GM12878 (cell line): ENCODE data around the gene EPHB1. TPM values are rescaled to one million over a fixed set of nuclear protein-coding genes. Genes with fewer than 3 reads are reported as not detected.

Source experiments
- ATAC-seq: fragments of 200-7000 bp; cut with Tn5 transposase; 3 replicates; pipeline ENCODE4 v1.9.1; 2020; ENCODE audit warnings: mild to moderate bottlenecking, moderate library complexity
- BruUV-seq: library from RNA; stranded (reverse); fragments of 400-500 nt; replicated peaks from 2 replicates; lab custom pipeline; 2021; lab: Mats Ljungman, UMichigan
- CTCF ChIA-PET: fragments of 300-600 bp; sonication (Branson Sonifier 250); formaldehyde crosslinking; extraction: SDS; loops from one replicate; lab custom pipeline; 2021; ENCODE audit warnings: inconsistent platforms; lab: Yijun Ruan, JAX
- POLR2A ChIA-PET: fragments of 350-600 bp; formaldehyde crosslinking; extraction: SDS; loops from one replicate; lab custom pipeline; 2021; ENCODE audit warnings: inconsistent platforms; lab: Charles Lee
- RAD21 ChIA-PET: fragments of 300-600 bp; sonication (Branson Sonifier 250); formaldehyde crosslinking; loops from one replicate; lab custom pipeline; 2023; ENCODE audit warnings: antibody characterized with exemption; ENCODE audit not compliant: unreplicated experiment; lab: Charles Lee
- SMC1A ChIA-PET: fragments of 300-600 bp; sonication (Branson Sonifier 250); formaldehyde crosslinking; loops from one replicate; lab custom pipeline; 2023; ENCODE audit not compliant: unreplicated experiment, uncharacterized antibody; lab: Charles Lee
- DNase-seq: peaks from one replicate; pipeline ENCODE4 v3.0.0-alpha.2; 2011; ENCODE audit warnings: low read depth, low spot score
- FAIRE-seq: peaks from 3 replicates; lab custom pipeline; 2011; peaks lifted over from hg19 to GRCh38; lab: Jason Lieb, UNC
- H2AFZ ChIP-seq: 2 replicates; pipeline ENCODE4 v1.6.0; 2011; ENCODE audit warnings: low read depth, low read length, control low read depth; ENCODE audit not compliant: control insufficient read depth
- H3K27ac ChIP-seq: 2 replicates; pipeline ENCODE4 v1.5.1; 2011; ENCODE audit warnings: control low read depth; ENCODE audit not compliant: control insufficient read depth, insufficient read depth
- H3K27me3 ChIP-seq, 2 experiments: replicated peaks in 1 of 2; 2 replicates each; pipeline versions ENCODE4 v1.6.0 to v1.6.1; 2011; ENCODE audit warnings: low read length in 1 of 2; ENCODE audit not compliant: control insufficient read depth in 2 of 2, insufficient read depth in 2 of 2
- H3K36me3 ChIP-seq, 2 experiments: 2 replicates each; pipeline ENCODE4 v1.5.1; 2011; ENCODE audit warnings: low read length in 1 of 2; ENCODE audit not compliant: control insufficient read depth in 2 of 2, insufficient read depth in 2 of 2
- H3K4me1 ChIP-seq: 2 replicates; pipeline ENCODE4 v1.6.1; 2011; ENCODE audit warnings: mild to moderate bottlenecking, low read length, moderate library complexity, mixed read lengths; ENCODE audit not compliant: control insufficient read depth, insufficient read depth
- H3K4me2 ChIP-seq: 2 replicates; pipeline ENCODE4 v1.6.0; 2011; ENCODE audit warnings: control low read depth; ENCODE audit not compliant: control insufficient read depth, insufficient read depth
- H3K4me3 ChIP-seq: fragments of 200-600 bp; sonication (generic); 2 replicates; pipeline ENCODE4 v1.5.1; 2016
- H3K79me2 ChIP-seq: 2 replicates; pipeline ENCODE4 v1.6.0; 2011; ENCODE audit warnings: low read length; ENCODE audit not compliant: control insufficient read depth, insufficient read depth
- H3K9ac ChIP-seq: 2 replicates; pipeline ENCODE4 v1.8.0; 2011; ENCODE audit warnings: low read length, control low read depth, mixed read lengths; ENCODE audit not compliant: control insufficient read depth, insufficient read depth
- H3K9me3 ChIP-seq: replicated peaks from 3 replicates; pipeline ENCODE4 v1.5.1; 2011; ENCODE audit warnings: mild to moderate bottlenecking, low read length; ENCODE audit not compliant: control insufficient read depth, insufficient read depth
- H4K20me1 ChIP-seq: 2 replicates; pipeline ENCODE4 v1.6.0; 2011; ENCODE audit not compliant: control insufficient read depth, insufficient read depth
- BMI1 ChIP-seq: fragments of 450-650 bp; IDR thresholded peaks from 2 replicates; pipeline ENCODE4 v1.6.1; 2016; ENCODE audit warnings: mild to moderate bottlenecking, moderate library complexity, borderline replicate concordance
- EED ChIP-seq: sonication (generic); IDR thresholded peaks from 2 replicates; pipeline ENCODE4 v1.6.1; 2016; ENCODE audit warnings: antibody characterized with exemption, low read depth
- GABPA ChIP-seq: IDR thresholded peaks from 2 replicates; pipeline ENCODE4 v1.6.1; 2014; ENCODE audit warnings: antibody characterized with exemption, low read depth, mild to moderate bottlenecking, inconsistent platforms
- MYB ChIP-seq: fragments of 150-350 bp; IDR thresholded peaks from 2 replicates; pipeline ENCODE4 v1.6.1; 2014; ENCODE audit warnings: mild to moderate bottlenecking, low read depth, low read length, borderline replicate concordance
- NFXL1 ChIP-seq: fragments of 450-650 bp; IDR thresholded peaks from 2 replicates; pipeline ENCODE4 v1.6.1; 2017; ENCODE audit warnings: antibody characterized with exemption, mild to moderate bottlenecking, borderline replicate concordance
- RB1 ChIP-seq: fragments of 450-650 bp; formaldehyde crosslinking; IDR thresholded peaks from 2 replicates; pipeline ENCODE4 v1.6.1; 2017; ENCODE audit warnings: mild to moderate bottlenecking, borderline replicate concordance
- RBBP5 ChIP-seq: fragments of 200-600 bp; sonication (generic); conservative IDR thresholded peaks from 2 replicates; pipeline ENCODE4 v1.6.1; 2016
- REST ChIP-seq: IDR thresholded peaks from 2 replicates; pipeline ENCODE4 v1.6.1; 2012; ENCODE audit warnings: mild to moderate bottlenecking, low read depth, low read length
- RFX5 ChIP-seq: IDR thresholded peaks from 2 replicates; pipeline ENCODE4 v1.6.1; 2011; ENCODE audit warnings: low read depth, low read length, improper control_type of control experiment
- SUZ12 ChIP-seq: fragments of 200-600 bp; sonication (generic); IDR thresholded peaks from one replicate; pipeline ENCODE4 v1.6.1; 2018; ENCODE audit warnings: antibody characterized with exemption, mild to moderate bottlenecking; ENCODE audit not compliant: unreplicated experiment
- USF1 ChIP-seq: IDR thresholded peaks from 2 replicates; pipeline ENCODE4 v1.6.1; 2011; ENCODE audit warnings: borderline replicate concordance, low read depth, mild to moderate bottlenecking, moderate library complexity, mixed read lengths, low read length; ENCODE audit not compliant: insufficient read depth; ENCODE audit errors: extremely low read length
- WGBS: methylation state at CpG from one replicate; pipeline ENCODE4 v1.1.6; 2016; ENCODE audit warnings: low lambda C conversion rate; ENCODE audit not compliant: insufficient replicate concordance, insufficient coverage; ENCODE audit errors: missing lambda C conversion rate; 5-methylcytosine and 5-hydroxymethylcytosine counted together
- in situ Hi-C: fragments of 300-500 bp; cut with MboI; formaldehyde crosslinking; loops from 9 replicates; pipeline ENCODE4 v1.14.3; 2018; ENCODE audit warnings: mixed read lengths
- intact Hi-C: fragments of 100-400 bp; cut with micrococcal nuclease; formaldehyde crosslinking; loops from one replicate; pipeline ENCODE4 v1.14.2; 2022; ENCODE audit not compliant: unreplicated experiment
- polyA plus RNA-seq, 11 experiments: library from polyadenylated mRNA; depleted of rRNA in 4 of 11; unstranded in 6 of 11; stranded (reverse) in 5 of 11; fragments of >200 nt; fragmentation: Nextera tagmentation in 4 of 11; fragmentation: Illumina TruSeq in 1 of 11; extraction: Ambion mirVana in 4 of 11; extraction: Trizol in 1 of 11; gene quantifications; 1 replicate in 1 of 11; 2 replicates in 10 of 11; pipeline versions ENCODE4 v1.2.1 to v1.2.3, GENCODE V29; 2011 to 2016; ENCODE audit warnings: inconsistent platforms in 2 of 11, missing spikeins in 2 of 11, low read depth in 1 of 11
- total RNA-seq, 4 experiments: library from RNA; depleted of rRNA in 3 of 4; stranded (reverse); fragments of >200 nt in 3 of 4; fragmentation: Illumina TruSeq in 1 of 4; extraction: Trizol in 1 of 4; gene quantifications; 2 replicates each; pipeline versions ENCODE4 v1.2.1 to v1.2.3, GENCODE V29; 2013 to 2021
- TF ChIP-seq, protein P1 (sequence below): IDR thresholded peaks from 2 replicates; pipeline ENCODE4 v1.6.1; 2012; ENCODE audit warnings: low read depth, low read length, improper control_type of control experiment
- TF ChIP-seq, protein P2 (sequence below): fragments of 450-650 bp; IDR thresholded peaks from 2 replicates; pipeline ENCODE4 v1.6.1; 2017; ENCODE audit warnings: mild to moderate bottlenecking, moderate library complexity

Gene EPHB1
- total and polyA plus RNA-seq, 10 of the 15 experiments (the other 5 are each of a cell fraction or from before 2014, with no cell fraction given), result 0.33 to 23.8 (median 1.2) TPM

DNA sequence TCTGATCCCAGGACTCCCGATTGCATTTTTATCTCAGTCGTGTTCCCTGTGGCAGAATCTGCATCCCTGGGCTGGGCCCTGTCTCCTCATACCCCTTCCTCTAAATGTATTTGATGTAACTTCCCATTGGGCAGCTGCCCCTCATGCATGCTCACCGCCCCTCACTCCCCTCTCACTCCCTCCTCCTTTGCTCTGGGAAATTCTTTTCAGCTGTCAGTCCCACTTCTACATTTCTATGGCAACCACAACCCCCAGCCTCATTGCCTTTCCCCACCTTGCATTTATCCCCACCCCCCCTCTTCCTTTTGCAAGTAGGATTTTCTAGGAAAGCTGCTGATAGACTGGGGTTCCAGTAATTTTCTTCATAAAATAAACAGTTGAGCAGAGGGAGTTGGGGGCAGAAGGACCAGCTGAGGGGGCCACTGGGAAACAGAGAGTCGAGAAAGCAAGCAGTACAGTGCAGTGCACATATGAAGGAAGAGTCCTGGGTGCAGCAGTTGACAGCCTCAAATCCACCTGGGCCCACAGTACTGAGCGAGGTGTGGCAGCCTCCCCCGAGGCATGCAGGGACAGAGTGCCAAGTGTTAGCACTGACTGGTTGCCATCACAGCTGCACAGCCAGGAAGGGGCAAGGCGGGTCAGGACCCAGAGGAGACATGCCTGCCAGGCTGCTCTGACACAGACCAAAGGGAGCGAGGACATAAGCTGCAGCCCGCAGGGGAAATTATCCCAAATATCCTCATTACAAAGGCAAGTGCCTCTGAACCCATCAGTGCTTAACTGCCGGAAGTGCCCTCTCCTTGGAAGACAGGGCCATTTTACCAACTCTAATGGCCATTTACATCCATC, 476.3 kb downstream of the EPHB1 start:
- FAIRE-seq (no peak), ATAC-seq (no peak), DNase-seq (no peak)
- ChIA-PET RAD21 (interaction anchor here (1.0 kb wide), 1 partner anchor 477 kb away, joined by 4 read pairs; the partner anchor contains the start of gene EPHB1), CTCF (interaction anchor here (1.5 kb wide), 1 partner anchor 42 kb away, joined by 3 read pairs; no protein-coding TSS in a partner anchor), POLR2A (no interaction called here), SMC1A (interaction anchor here (0.8 kb wide), 1 partner anchor 26 kb away, joined by 3 read pairs; no protein-coding TSS in a partner anchor)
- H3K36me3 ChIP-seq, result no peaks in the 10 kb centered on the region
- no peaks in the 10 kb centered on the region for H4K20me1 ChIP-seq
- H3K4me2 ChIP-seq, result no peak overlapping the region
- intact Hi-C loops (no loop called here), in situ Hi-C loops (no loop called here)
- BruUV-seq, result no TSS peak
- no peak overlapping the region for H3K27ac ChIP-seq
- no peaks in the 10 kb centered on the region for H3K79me2 ChIP-seq
- no peak overlapping the region for H3K4me3 ChIP-seq
- H3K9me3 ChIP-seq, result no peaks in the 10 kb centered on the region
- no peaks in the 10 kb centered on the region for H3K4me1 ChIP-seq
- no peak overlapping the region for H2AFZ ChIP-seq
- H3K27me3 ChIP-seq, result no peaks in the 10 kb centered on the region; a peak in 1 of 4 replicates
- WGBS, result 11% methylated on average over 10 of the region's 10 CpGs
- no peak overlapping the region for H3K9ac ChIP-seq
- TF ChIP-seq MYB (no peak), RB1 (no peak), RFX5 (no peak), SUZ12 (no peak), RBBP5 (no peak), NFXL1 (no peak), BMI1 (no peak), REST (no peak), GABPA (no peak), USF1 (no peak), EED (no peak)
- TF ChIP-seq, protein P1, sequence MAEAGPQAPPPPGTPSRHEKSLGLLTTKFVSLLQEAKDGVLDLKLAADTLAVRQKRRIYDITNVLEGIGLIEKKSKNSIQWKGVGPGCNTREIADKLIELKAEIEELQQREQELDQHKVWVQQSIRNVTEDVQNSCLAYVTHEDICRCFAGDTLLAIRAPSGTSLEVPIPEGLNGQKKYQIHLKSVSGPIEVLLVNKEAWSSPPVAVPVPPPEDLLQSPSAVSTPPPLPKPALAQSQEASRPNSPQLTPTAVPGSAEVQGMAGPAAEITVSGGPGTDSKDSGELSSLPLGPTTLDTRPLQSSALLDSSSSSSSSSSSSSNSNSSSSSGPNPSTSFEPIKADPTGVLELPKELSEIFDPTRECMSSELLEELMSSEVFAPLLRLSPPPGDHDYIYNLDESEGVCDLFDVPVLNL, result no peak
- TF ChIP-seq, protein P2, sequence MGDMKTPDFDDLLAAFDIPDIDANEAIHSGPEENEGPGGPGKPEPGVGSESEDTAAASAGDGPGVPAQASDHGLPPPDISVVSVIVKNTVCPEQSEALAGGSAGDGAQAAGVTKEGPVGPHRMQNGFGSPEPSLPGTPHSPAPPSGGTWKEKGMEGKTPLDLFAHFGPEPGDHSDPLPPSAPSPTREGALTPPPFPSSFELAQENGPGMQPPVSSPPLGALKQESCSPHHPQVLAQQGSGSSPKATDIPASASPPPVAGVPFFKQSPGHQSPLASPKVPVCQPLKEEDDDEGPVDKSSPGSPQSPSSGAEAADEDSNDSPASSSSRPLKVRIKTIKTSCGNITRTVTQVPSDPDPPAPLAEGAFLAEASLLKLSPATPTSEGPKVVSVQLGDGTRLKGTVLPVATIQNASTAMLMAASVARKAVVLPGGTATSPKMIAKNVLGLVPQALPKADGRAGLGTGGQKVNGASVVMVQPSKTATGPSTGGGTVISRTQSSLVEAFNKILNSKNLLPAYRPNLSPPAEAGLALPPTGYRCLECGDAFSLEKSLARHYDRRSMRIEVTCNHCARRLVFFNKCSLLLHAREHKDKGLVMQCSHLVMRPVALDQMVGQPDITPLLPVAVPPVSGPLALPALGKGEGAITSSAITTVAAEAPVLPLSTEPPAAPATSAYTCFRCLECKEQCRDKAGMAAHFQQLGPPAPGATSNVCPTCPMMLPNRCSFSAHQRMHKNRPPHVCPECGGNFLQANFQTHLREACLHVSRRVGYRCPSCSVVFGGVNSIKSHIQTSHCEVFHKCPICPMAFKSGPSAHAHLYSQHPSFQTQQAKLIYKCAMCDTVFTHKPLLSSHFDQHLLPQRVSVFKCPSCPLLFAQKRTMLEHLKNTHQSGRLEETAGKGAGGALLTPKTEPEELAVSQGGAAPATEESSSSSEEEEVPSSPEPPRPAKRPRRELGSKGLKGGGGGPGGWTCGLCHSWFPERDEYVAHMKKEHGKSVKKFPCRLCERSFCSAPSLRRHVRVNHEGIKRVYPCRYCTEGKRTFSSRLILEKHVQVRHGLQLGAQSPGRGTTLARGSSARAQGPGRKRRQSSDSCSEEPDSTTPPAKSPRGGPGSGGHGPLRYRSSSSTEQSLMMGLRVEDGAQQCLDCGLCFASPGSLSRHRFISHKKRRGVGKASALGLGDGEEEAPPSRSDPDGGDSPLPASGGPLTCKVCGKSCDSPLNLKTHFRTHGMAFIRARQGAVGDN, result no peak
